Activated CD4-positive, alpha-beta T cell treated with anti-CD3 and anti-CD28 coated beads, Interleukin-10, Interleukin-2, amounts not matched to agents 100 ng/mL and 50 ng/mL, durations not matched to agents 16 hours and 8 hours (primary cell): ENCODE data around the gene DENND11.
"Not testable (repeated sequence)": the region's sequence is repeated elsewhere in the genome, so short reads cannot be mapped to it uniquely, and the experiment has no call there.

Experiments used
- DNase-seq: peaks from one replicate; pipeline ENCODE4 v3.0.0-alpha.2; 2020

DENND11 gene

DNA sequence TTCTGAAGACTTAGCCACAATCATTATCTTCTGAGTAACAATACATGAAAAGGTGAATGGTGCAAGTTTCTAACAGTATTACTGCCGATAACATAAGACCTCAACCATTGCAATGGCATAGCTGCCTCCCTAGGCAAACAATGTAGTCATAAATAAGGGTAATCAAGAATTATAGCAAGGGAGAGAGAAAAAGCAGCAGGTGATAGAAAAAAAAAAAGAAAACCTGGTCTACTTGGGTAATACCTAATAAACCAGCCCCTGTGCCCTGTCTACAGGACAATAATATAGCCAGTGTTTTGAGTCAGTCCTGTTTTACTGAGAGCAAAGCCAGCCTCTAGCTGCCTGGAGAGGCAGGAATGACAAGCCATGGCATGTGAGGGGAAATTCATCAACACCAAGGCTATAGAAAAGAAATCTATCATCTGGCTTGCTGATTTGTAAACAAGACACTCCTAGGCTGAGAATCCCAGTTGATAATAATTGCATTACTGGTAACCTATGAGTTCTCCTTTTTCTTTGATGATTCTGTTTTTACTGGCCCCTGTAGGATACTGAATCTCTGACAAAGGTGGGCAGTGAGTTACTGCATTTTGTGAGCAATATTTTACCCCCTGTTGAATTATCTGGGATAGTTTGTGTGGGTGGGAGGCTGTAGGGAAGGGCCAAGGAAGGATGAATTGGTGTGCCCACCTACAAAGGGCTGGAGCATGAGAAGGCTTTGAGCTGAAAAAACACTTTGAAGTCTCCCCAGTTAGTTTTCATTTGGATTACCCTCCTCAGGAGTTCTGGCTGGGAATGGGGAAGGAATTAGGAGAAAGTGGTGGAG lies 4.5 kb upstream of the DENND11 start:
- DNase-seq, result no peak

DNA sequence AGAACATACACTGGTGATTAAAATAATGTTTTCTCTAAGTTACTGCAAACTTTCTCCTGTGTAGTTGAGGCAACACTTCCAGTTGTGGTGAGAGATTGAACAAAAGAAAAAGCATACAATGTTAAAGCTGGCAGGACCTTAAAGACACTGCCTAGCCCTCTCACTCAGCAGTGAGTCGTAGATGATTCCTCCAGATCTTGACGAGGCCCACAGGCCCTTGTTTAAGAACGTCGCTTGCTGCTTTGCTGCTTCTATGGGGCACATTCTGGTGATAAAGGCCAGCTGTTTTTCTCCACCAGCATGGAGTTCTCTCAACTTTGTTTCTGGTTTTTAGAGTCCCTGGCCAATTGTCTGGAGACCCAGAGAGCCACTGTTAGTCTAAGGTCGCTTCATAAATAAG lies 2.8 kb upstream of the DENND11 start:
- no peak for DNase-seq

DNA sequence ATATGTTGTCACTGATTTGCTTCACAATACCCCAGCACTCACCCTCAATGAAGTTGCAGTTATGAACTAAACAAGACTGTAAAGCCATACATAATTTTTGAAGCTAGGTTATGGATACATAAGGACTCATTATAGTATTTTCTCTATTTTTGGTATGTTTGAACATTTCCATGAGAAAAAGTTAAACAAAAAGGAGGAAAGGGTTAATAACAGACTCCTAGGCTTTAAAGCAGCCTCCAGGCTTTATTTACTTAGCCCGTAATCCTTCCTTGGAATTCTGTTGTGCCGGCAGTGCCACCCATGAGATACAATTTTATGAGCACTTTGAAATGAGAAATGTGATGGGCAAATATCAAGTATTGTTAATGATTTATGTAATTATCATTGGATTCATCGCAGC lies 2.1 kb upstream of the DENND11 start:
- DNase-seq, result no peak

DNA sequence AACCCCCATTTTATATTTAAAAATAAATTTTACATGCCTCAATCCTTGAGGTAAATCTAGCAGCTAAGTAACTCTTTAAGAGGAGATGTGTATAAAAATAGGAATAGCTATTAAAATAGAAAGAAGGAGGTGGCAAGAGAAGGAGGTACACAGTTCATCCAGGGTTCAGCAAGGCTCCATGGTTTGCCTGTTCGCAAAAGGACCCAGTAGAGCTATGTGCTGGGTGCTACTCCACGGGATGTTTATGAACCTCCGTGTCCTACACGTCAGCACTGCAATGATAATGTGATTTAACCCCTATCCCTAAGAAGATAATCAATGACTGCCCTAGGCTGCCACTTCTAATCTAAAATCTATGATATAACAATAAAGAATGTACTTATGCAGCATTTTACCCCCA lies 926 bp upstream of the DENND11 start:
- DNase-seq, result no peak

DNA sequence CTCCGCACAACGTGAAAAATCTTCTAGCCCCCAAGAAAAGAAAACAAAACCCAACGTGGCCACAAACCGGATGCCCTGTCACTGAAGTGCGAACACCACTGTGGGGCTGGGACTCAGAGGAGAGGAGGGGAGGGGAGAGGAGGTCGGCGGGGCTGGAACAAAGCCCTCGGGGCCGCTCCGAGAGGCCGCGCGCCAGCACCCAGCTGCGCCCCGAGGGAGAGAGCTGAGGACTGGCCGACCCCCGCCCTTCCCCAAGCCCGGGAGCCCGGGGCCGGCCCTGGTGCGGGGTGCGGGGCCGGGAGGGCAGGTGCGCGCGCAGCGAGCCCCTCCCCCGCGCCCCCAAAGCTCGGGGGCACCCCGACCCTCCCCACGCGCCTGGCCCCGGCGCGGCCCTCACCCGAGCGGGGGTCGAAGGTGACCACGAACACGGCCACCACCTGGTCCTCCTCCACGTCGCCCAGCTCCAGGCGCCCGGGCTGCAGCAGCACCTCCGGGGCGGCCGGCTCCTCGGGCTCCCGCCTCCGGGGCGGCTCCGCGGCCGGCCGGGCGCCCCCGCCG lies 398 bp downstream of the DENND11 start:
- DNase-seq, result peak; percentile 72

DNA sequence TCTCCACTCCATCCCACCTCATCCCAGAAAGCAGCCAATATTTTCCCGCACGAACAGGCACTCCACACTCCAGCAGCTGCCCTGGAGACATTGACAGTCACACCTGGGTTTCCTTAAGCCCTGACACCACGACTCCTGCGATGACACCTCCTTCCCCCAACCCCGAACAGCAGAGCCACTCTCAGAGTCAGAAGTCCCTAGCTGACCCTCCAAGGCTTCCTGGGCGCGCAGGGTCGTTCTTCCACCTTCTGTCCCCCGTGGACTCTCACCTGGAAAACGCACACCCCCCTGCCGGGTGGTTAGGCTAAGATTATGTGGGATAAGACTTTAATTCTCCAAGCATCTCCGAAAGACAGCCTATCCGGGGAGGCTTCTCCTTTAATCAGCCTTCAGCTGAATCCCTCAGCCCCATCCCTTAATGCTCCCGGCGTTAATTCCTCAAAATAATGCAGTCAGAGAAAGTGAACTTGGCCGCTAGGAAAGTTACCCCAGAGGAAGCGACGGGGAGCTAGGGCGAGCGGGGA lies 1.1 kb downstream of the DENND11 start:
- DNase-seq, result no peak

DNA sequence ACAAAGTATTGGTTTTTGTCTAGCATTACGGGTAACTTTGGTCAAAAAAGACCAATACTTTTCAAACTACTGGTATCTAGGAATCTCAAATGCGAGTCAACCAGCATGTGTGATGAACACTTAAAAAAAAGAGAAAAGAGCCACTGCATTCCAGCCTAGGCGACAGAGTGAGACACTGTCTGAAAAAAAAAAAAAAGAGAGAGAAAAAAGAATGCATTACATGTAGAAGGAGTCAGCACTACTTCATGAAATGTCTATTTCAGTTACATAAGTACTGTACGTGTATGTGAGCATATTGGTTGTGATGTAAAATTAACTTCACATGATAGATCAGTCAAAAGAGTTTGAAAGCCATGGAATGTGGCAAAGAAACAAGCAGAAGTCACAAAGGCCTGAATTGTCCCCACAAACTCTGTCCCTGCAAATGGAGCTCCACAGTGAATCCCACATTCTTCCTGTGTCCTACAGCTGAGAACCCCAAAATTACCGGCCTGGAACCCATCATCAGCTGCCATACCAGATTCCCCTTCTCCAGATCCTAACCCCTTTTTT lies 1.6 kb downstream of the DENND11 start:
- no peak for DNase-seq

DNA sequence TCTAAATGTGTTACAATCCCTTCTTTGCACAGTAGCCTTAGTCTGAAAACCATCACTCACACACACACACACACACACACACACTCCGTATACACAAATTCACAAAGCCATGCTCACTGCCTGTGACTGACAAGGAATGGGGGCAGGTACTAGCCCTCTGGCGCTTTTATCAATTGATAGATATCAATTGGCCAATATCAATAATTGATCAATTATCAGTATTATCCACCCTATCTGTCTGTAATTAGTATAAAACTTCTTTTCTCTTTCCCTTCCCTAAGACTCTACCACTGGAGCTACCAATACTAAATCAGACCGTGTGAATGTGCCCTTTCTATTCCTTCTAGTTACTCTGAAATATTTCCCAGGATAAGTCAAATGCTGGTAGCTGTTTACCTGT lies 2.1 kb downstream of the DENND11 start:
- no peak for DNase-seq

DNA sequence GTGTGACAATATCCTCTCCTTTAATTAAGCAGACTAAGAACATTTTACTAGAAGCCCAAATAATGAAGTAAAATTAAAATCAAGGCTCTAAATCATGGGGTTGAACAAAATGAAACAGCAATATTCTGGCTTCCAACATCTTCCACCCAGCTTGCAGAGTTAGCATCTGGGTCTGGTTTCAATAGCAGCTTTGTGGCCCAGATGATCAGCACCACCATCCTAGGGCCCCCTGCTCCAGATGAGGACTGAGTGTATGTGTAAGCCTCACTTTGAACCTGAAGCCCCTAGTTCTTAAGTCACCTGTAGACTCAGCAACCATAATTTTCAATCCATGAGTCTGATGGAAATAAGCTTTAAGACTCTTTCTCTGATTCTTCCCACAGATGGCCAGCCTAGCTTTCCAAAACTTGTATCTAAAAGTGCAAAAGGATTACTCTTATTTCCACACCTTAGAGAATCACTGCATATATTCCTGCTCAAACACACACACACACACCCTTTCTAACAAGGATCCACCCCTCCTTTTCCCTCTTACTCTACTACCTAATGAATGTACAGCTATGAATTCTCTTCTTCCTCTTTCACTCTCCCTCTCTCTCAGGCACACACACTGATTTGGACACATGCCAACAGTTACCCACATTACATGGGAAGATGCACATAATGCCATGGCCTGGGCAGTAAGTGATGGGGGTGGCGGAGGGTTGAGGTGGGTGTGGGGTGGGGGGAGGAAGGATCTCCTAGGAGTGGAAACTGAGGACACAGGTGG lies 3.5 kb downstream of the DENND11 start:
- no peak for DNase-seq

DNA sequence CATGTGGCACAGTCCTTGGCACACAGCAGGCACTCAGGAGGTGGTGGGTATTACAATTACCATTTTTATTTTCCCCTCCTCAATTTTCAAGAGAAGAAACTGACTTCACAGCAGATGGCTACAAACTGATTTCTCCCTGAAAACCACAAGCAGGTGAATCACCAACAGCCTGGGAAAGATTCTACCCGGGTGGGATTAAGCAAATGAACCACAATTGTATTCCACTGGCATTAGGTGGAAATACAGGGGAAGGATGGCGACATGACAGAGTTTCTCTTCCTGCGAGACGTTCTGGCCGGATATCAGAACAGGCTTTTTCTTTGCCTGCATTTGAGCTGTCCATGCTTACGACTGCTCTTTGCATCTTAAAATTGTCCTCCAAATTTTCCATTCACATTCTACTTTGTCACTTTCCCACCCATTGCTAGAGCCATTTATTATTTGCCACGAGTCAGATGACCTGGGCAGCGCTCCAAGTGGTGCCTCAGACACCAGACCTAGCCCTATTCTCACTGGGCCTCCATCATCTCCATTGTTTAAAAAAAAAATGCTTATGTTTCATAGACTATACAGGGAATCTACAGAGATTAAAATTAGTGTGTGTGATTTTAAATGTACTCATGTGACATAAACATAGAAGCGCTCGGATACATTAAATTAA lies 4.6 kb downstream of the DENND11 start:
- no peak for DNase-seq

DNA sequence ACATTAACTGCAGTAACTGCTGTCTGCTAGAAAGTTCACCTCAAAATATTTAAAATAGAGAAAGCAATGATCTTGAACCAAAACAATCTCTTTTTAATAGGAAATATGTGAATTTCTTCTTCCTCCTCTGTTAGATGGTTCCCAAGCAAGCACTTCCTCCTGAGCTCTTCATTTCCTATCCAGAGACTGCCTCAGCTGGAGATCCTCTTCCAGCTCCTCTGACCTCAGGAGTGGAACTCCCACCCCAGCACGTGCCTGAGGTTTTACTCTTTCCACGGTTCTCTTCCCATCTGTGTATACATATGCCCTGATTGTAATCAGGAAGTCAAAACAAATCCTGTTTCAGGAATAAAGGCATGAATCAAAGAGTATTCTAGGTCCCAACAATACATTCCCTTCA lies 5.6 kb downstream of the DENND11 start:
- DNase-seq, result no peak

DNA sequence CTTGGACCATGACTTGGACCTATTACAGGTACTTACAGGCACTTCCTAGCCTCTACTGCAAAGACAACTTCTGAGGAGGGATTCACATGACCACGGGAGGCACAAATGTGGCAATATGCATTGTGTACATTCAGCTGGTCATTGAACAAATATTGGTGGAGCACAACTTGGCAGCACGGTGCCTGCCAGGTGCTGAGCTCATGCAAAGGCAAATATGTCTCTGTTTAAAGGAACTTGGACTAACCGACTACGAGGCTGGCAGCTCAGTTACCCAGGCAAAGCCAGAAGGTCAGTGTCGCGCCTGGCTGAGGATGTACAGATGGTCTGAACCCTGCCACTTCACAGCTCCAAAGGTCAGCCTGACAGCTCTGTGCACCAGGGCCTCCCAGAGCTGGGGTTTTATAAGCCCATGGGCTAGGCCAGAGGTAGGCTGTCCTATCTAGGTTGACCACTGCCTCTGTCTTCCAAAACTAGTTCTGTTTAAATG lies 6.1 kb downstream of the DENND11 start:
- no peak for DNase-seq

DNA sequence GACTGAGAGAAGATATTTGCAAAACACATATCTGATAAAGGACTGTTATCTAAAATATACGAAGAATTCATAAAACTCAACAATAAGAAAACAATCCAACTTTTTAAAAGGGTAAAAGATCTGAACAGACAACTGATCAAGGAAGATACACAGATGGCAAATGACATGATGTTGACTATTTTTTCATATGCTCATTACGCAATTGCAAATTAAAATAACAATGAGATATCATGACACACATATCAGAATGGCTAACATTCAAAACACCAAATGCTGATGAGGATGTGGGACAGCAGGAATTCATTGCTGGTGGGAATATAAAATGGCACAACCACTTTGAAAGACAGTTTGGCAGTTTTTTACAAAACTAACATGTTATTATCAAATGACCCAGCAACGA lies 8.9 kb downstream of the DENND11 start:
- DNase-seq, result no peak

DNA sequence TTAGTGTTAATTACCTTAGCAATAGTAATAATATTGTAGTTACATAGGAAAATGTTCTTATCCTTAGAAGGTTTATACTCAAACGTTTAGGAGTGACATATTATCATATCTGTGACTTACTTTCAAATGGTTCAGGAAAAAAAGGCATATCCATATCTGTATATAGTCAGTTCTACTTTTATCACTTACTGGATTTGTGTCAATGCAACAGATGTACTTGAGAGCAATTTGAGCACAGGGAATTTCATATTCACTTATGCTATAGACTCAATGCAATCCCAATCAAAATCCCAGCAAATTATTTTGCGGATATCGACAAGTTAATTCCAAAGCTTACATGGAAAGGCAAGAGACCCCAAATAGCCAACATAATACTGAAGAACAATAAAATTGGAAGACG lies 10.0 kb downstream of the DENND11 start:
- DNase-seq, result no peak

DNA sequence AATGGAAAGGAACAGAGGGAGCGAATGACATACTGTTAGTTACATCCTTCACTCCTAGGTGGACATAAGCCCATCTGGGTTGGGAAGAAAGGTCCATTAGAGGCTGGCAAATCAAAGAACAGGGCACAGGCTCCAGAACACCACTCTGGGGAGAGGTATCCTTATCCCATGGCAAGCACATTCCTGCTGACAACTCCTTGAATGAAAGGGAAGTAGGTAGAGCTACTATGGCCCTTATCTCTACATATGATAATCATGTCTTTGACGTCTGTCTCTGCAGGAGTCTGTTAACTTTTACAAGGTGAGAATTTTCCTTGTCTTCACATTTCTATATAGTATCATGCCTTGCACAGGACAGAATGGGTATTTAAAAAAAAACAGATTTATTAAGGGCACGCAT lies 10.4 kb downstream of the DENND11 start:
- DNase-seq, result no peak

DNA sequence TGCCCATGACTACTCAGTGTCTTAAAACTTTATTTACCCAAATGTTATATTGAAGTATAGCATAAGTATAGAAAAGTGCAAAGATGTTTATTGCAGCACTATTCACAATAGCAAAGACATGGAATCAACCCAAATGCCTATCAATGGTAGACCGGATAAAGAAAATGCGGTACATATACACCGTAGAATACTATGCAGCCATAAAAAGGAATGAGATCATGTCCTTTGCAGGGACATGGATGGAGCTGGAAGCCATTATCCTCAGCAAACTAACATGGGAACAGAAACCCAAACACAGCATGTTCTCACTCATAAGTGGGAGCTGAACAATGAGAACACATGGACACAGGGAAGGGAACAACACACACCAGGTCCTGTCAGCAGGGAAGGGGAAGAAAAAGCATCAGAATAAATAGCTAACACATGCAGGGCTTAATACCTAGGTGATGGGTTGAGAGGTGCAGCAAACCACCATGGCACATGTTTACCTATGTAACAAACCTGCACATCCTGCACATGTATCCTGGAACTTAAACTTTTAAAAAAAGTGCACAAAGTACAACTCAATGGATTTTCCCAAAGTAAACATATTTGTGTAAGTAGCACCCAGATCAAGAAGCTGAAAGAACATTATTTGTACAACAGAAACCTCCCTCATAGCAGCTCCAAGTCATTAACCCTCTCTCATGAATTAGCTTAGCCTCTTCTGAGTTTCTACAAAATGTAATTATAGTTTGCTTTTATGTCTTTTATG lies 12.7 kb downstream of the DENND11 start:
- DNase-seq, result not testable (repeated sequence)

DNA sequence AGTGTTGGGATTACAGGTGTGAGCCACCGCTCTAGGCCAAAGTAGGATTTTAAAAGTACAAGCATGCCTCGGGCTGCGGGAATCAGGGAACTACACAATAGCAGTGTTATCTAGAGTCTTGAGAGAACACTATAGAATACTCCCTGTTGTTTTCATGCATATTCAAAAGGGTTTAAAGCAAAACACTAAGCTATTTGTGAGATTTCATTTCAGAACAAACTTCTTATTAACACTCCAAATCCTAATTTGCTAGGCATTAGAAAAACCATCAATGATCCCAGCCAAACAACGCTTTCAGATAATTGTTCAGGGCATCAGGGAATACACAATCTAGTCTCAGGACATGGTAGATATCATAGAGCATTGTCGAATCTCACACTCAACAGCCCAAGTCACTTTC lies 13.9 kb downstream of the DENND11 start:
- DNase-seq, result no peak

DNA sequence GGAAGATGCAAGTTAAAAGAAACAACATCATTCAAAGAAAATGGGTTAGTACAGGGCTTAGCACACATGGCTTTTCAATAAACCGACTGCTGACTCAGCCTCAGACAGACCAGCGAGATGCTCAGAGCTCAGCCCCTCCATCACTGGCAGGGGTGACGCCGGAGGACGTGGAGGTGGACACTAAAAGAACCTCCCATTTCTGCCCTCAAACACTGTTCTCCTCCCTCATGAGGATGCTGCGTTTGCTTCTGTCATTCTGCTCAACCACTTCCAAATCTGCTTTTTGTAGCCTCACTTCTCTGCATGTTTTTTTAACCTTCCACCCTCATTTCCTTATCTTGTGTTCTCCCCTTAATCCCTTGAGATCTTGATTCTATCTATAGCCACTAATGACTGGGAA lies 15.3 kb downstream of the DENND11 start:
- DNase-seq, result no peak

DNA sequence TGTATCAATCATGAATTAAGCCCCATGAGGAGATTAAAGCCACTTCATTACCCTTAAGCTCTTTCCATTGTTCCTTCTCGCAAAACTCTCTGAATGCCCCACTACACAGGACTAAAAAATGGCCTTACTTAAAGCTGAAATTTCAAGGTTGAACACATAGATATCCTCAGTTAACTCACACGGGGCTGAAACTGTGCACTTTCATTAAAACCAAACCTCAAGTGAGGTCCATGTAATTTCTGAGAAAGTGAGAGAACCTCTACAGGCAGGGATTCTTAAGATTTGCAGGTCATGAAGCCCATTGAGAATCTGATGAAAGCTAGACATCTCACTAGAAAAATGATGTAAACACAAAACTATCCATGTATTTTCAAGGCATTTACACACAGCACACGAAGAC lies 15.9 kb downstream of the DENND11 start:
- no peak for DNase-seq

DNA sequence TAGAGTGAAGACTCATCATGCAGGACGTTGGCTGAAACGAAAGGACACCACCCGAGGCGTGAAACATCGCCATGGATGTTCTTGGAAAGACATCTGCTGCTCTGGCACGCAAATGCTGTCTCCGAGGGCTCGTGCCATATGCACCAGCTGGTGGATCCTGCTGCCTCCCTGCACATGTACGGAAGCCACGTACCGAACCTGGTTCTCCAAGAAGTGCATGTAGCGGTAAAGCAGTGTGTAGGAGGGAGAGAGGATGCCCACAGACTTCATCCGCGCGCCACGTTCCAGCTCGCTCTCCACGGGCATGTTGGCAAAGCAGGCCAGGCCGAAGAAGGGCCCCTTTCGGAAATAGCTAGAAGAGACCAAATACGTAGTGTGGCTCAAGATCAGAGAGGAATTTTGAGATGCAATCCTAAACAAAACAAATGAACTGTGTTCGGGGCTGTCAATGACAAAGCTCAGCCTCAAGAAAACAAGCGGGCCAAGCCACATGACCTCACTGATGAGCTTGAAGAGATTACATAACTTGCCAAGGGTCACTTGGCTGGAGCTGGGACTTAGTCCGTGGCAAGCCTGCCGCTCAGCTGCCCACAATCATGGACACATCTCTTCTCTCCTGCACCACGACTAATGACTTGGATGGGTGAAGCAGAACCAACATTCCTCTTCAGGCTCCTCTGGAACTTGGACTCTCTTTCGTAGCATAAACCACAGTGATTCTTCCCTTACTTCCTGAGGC lies 16.5 kb downstream of the DENND11 start:
- no peak for DNase-seq

DNA sequence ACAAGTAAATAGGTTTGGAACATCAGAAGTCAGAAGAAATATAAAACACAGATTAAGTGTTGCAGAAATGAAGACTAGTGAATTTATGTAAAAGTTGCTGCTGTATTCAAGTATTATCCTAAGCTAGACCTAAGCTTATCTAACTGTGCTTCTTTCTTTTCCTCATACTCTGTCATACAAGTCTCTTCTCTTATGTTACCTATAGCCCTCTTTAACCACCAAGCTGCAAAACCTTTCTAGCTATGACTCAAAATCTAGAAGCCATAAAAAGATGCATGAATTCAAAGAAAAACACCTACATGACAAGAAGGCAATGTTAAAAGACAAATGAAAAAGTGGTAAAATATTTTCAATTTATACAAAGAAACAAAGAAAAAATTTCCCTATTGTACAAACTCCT lies 23.0 kb downstream of the DENND11 start:
- DNase-seq, result peak; percentile 60
